Stimulated activated CD4-positive, alpha-beta T cell treated with anti-CD3 and anti-CD28 coated beads, TNF-alpha, amount 100 ng/mL, for 4 hours (primary cell): ENCODE measurements around the gene AP1AR.

Experiments
- DNase-seq, 3 experiments: peaks; one replicate each; pipeline ENCODE4 v3.0.0-alpha.2; 2020; ENCODE audit warnings: low read depth in 3 of 3

The AP1AR gene

GRCh38 chr4:112222219-112222955, 9.2 kb upstream of the AP1AR start:
- no peak for DNase-seq

- no peak for DNase-seq
Measured at GRCh38 chr4:112225157-112225556, 6.4 kb upstream of the AP1AR start.

- peak; percentile 93 to 95 (median 93) for DNase-seq
Measured at GRCh38 chr4:112230879-112231778, 458 bp upstream of the AP1AR start.

GRCh38 chr4:112234952-112235609, 3.5 kb downstream of the AP1AR start:
- peak in 2 of 3 experiments; percentile 23 to 29 for DNase-seq

- no peak for DNase-seq
Measured at GRCh38 chr4:112236040-112236439, 4.5 kb downstream of the AP1AR start.

GRCh38 chr4:112238833-112239232, 7.2 kb downstream of the AP1AR start:
- DNase-seq: no peak

GRCh38 chr4:112245383-112245782, 13.8 kb downstream of the AP1AR start:
- no peak for DNase-seq

GRCh38 chr4:112247021-112247420, 15.4 kb downstream of the AP1AR start:
- DNase-seq: no peak

- DNase-seq: no peak
Measured at GRCh38 chr4:112251019-112251643, 19.5 kb downstream of the AP1AR start.

- no peak for DNase-seq
Measured at GRCh38 chr4:112252234-112252633, 20.6 kb downstream of the AP1AR start.

GRCh38 chr4:112253382-112254000, 21.9 kb downstream of the AP1AR start:
- DNase-seq: no peak

GRCh38 chr4:112257098-112257497, 25.5 kb downstream of the AP1AR start:
- no peak for DNase-seq

GRCh38 chr4:112266823-112267222, 35.2 kb downstream of the AP1AR start:
- DNase-seq: no peak

GRCh38 chr4:112270051-112270450, 38.5 kb downstream of the AP1AR start:
- no peak for DNase-seq

- no peak for DNase-seq
Measured at GRCh38 chr4:112270640-112271421, 39.2 kb downstream of the AP1AR start.

- DNase-seq: no peak
Measured at GRCh38 chr4:112272292-112272691, 40.7 kb downstream of the AP1AR start.

GRCh38 chr4:112274959-112275358, 43.4 kb downstream of the AP1AR start:
- no peak for DNase-seq

- no peak for DNase-seq
Measured at GRCh38 chr4:112276113-112276512, 44.5 kb downstream of the AP1AR start.

GRCh38 chr4:112277220-112277619, 45.6 kb downstream of the AP1AR start:
- no peak for DNase-seq

- no peak for DNase-seq
Measured at GRCh38 chr4:112277705-112278448, 46.3 kb downstream of the AP1AR start.
